Measurements from ENCODE around the gene MPPED2.

GRCh38 chr11:30435488-30435887, 150.7 kb downstream of the MPPED2 start:
- TF ChIP-seq EP300 (IDR thresholded peaks at IDR 0.05; ENCODE audit: low read depth in 2 of 2, low read length in 2 of 2) (no peak), EP300 (CRISPR knock-in tag; IDR thresholded peaks at IDR 0.05; ENCODE audit: borderline replicate concordance) (no peak), MXD4 (CRISPR knock-in tag; IDR thresholded peaks at IDR 0.05) (no peak)
- TF ChIP-seq, protein P1, sequence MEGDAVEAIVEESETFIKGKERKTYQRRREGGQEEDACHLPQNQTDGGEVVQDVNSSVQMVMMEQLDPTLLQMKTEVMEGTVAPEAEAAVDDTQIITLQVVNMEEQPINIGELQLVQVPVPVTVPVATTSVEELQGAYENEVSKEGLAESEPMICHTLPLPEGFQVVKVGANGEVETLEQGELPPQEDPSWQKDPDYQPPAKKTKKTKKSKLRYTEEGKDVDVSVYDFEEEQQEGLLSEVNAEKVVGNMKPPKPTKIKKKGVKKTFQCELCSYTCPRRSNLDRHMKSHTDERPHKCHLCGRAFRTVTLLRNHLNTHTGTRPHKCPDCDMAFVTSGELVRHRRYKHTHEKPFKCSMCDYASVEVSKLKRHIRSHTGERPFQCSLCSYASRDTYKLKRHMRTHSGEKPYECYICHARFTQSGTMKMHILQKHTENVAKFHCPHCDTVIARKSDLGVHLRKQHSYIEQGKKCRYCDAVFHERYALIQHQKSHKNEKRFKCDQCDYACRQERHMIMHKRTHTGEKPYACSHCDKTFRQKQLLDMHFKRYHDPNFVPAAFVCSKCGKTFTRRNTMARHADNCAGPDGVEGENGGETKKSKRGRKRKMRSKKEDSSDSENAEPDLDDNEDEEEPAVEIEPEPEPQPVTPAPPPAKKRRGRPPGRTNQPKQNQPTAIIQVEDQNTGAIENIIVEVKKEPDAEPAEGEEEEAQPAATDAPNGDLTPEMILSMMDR (CRISPR knock-in tag; IDR thresholded peaks at IDR 0.05): no peak
